MM.1S (cell line): ENCODE results near the gene FUOM.
"Not testable (repeated sequence)": the region's sequence is repeated elsewhere in the genome, so short reads cannot be mapped to it uniquely, and the experiment has no call there.

Experiments
- DNase-seq: peaks from one replicate; pipeline ENCODE4 v3.0.0-alpha.2; 2015
- H2AFZ ChIP-seq: fragments of 300-600 bp; sonication (generic); 2 replicates; pipeline ENCODE4 v1.6.0; 2016; ENCODE audit warnings: antibody characterized with exemption, low read length
- H3F3A ChIP-seq: fragments of 300-600 bp; sonication (generic); 2 replicates; pipeline ENCODE4 v1.6.1; 2016; ENCODE audit warnings: mild to moderate bottlenecking, antibody characterized with exemption, low read length, moderate library complexity, mixed read lengths; ENCODE audit not compliant: insufficient read depth
- H3K27ac ChIP-seq: fragments of 300-600 bp; sonication (generic); 2 replicates; pipeline ENCODE4 v1.5.1; 2016; ENCODE audit warnings: mild to moderate bottlenecking, low read length
- H3K27me3 ChIP-seq: fragments of 300-600 bp; sonication (generic); replicated peaks from 2 replicates; pipeline ENCODE4 v1.6.0; 2016; ENCODE audit warnings: low read length; ENCODE audit not compliant: insufficient read depth
- H3K36me3 ChIP-seq: fragments of 300-600 bp; sonication (generic); replicated peaks from 2 replicates; pipeline ENCODE4 v1.6.1; 2016; ENCODE audit warnings: mild to moderate bottlenecking, low read length, mixed read lengths; ENCODE audit not compliant: insufficient read depth
- H3K4me1 ChIP-seq: fragments of 300-600 bp; sonication (generic); 2 replicates; pipeline ENCODE4 v1.6.1; 2016; ENCODE audit warnings: low read length, mixed read lengths
- H3K4me2 ChIP-seq: fragments of 300-600 bp; sonication (generic); 2 replicates; pipeline ENCODE4 v1.6.0; 2016; ENCODE audit warnings: low read depth, low read length
- H3K4me3 ChIP-seq: fragments of 300-600 bp; sonication (generic); 2 replicates; pipeline ENCODE4 v1.5.1; 2016; ENCODE audit warnings: low read length, mixed read lengths
- H3K79me2 ChIP-seq: fragments of 300-600 bp; sonication (generic); 2 replicates; pipeline ENCODE4 v1.6.1; 2016; ENCODE audit warnings: mixed run types, low read length, mixed read lengths
- H3K9ac ChIP-seq: fragments of 300-600 bp; sonication (generic); 2 replicates; pipeline ENCODE4 v1.6.1; 2016; ENCODE audit warnings: low read length, mixed read lengths
- H3K9me2 ChIP-seq: fragments of 300-600 bp; sonication (generic); replicated peaks from 2 replicates; pipeline ENCODE4 v1.6.1; 2016; ENCODE audit warnings: mild to moderate bottlenecking, low read length, mixed read lengths; ENCODE audit not compliant: insufficient read depth
- H3K9me3 ChIP-seq: fragments of 300-600 bp; sonication (generic); replicated peaks from 2 replicates; pipeline ENCODE4 v1.6.1; 2016; ENCODE audit warnings: mild to moderate bottlenecking, low read length, mixed read lengths; ENCODE audit not compliant: insufficient read depth
- H4K20me1 ChIP-seq: fragments of 300-600 bp; sonication (generic); 2 replicates; pipeline ENCODE4 v1.6.1; 2016; ENCODE audit warnings: mild to moderate bottlenecking, low read length, moderate library complexity, mixed read lengths; ENCODE audit not compliant: insufficient read depth
- CTCF ChIP-seq: fragments of 300-600 bp; sonication (generic); IDR thresholded peaks from 2 replicates; pipeline ENCODE4 v1.5.1; 2016; ENCODE audit warnings: antibody characterized with exemption, low read length, mixed read lengths
- EZH2 ChIP-seq: fragments of 300-600 bp; sonication (generic); optimal IDR thresholded peaks from 2 replicates; pipeline ENCODE3; 2017; ENCODE audit warnings: low read depth, mild to moderate bottlenecking, antibody characterized with exemption, low read length, mixed read lengths
- EZH2phosphoT487 ChIP-seq: fragments of 300-600 bp; sonication (generic); IDR thresholded peaks from 2 replicates; pipeline ENCODE4 v1.6.1; 2018; ENCODE audit warnings: antibody characterized with exemption, low read length

FUOM gene

GRCh38 chr10:133324857-133325260 is 33.0 kb downstream of the FUOM start:
- no peaks in the 10 kb centered on the region for H3K9me2 ChIP-seq
- no peak for DNase-seq
- H3K27ac ChIP-seq, result no peak overlapping the region
- H2AFZ ChIP-seq, result 0 out of 2 replicates have a peak overlapping the region, but pooled peaks have one; percentile 35
- no peaks in the 10 kb centered on the region for H3K4me1 ChIP-seq
- no peak overlapping the region for H3K9ac ChIP-seq
- no peaks in the 10 kb centered on the region for H3K9me3 ChIP-seq
- H3K4me2 ChIP-seq, result peak overlapping the region; percentile 47; the same call in 1 of the 2 replicates
- TF ChIP-seq CTCF (no peak), EZH2 (no peak), EZH2phosphoT487 (no peak)
- H3K4me3 ChIP-seq, result 0 out of 2 replicates have a peak overlapping the region, but pooled peaks have one; percentile 9
- H3K36me3 ChIP-seq, result no peaks in the 10 kb centered on the region
- H3K79me2 ChIP-seq, result no peaks in the 10 kb centered on the region
- H3K27me3 ChIP-seq, result peaks cover 46% of the 10 kb centered on the region
- no peaks in the 10 kb centered on the region for H4K20me1 ChIP-seq
- H3F3A ChIP-seq, result no peaks in the 10 kb centered on the region

DNA sequence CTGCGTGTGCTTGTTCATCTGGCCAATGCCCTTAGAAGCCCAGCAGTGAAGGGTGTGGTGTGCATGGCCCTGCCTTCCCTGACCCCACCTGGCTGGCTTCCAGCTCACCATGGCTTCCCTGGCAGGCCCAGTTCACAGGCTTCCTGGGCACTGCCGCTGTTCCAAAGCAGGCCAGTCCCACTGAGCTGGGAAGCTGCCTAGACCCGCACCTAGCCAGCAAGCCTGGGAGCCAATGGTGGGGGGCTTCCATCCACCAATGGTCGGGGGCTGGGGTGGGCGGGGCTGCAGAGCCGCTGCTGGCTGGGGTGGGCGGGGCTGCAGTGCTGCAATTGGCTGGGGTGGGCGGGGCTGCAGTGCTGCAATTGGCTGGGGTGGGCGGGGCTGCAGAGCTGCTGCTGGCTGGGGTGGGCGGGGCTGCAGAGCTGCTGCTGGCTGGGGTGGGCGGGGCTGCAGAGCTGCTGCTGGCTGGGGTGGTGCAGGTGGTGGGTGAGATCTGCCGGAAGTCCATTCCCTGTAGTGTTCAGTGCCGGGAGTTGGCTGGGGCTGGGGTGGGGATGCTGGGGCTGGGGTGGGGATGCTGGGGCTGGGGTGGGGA is 33.5 kb downstream of the FUOM start:
- peaks cover 43% of the 10 kb centered on the region for H3K27me3 ChIP-seq
- no peaks in the 10 kb centered on the region for H3K4me1 ChIP-seq
- H3K9me2 ChIP-seq, result no peaks in the 10 kb centered on the region
- H4K20me1 ChIP-seq, result no peaks in the 10 kb centered on the region
- no peaks in the 10 kb centered on the region for H3K36me3 ChIP-seq
- H3K9ac ChIP-seq, result no peak overlapping the region
- H3K9me3 ChIP-seq, result no peaks in the 10 kb centered on the region
- no peak overlapping the region; the same call in 1 of the 2 replicates for H3K4me2 ChIP-seq
- DNase-seq, result peak; percentile 37
- H3K27ac ChIP-seq, result no peak overlapping the region
- no peaks in the 10 kb centered on the region for H3K79me2 ChIP-seq
- H2AFZ ChIP-seq, result no peak overlapping the region
- no peak overlapping the region for H3K4me3 ChIP-seq
- TF ChIP-seq EZH2phosphoT487, result no peak
- no peak for TF ChIP-seq EZH2
- TF ChIP-seq CTCF, result no peak
- H3F3A ChIP-seq, result no peaks in the 10 kb centered on the region

- not testable (repeated sequence) for H4K20me1 ChIP-seq
Measured at GRCh38 chr10:133322064-133322709, 35.6 kb downstream of the FUOM start.

DNA sequence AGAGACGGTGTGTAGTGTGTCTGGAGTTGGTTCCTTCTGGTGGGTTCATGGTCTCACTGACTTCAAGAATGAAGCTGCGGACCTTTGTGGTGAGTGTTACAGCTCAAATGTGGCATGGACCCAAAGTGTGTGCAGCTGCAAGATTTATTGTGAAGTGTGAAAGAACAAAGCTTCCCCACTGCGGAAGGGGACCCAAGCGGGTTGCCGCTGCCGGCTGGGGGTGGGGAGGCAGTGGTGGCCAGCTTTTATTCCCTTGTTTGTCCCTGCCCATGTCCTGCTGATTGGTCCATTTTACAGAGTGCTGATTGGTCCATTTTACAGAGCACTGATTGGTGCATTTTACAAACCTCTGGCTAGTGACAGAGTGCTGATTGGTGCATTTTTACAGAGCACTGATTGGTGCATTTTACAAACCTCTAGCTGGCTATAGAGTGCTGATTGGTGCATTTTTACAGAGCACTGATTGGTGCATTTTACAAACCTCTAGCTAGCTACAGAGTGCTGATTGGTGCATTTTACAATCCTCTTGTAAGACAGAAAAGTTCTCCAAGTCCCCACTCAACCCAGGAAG is 36.9 kb downstream of the FUOM start:
- not testable (repeated sequence) for H2AFZ ChIP-seq, DNase-seq, H3K79me2 ChIP-seq, H3K9me2 ChIP-seq, H3K27me3 ChIP-seq, H3F3A ChIP-seq, H3K4me2 ChIP-seq, H3K4me3 ChIP-seq, H3K9me3 ChIP-seq, H3K4me1 ChIP-seq, H3K9ac ChIP-seq, H3K36me3 ChIP-seq, H4K20me1 ChIP-seq, H3K27ac ChIP-seq

More at GRCh38 chr10:133322064-133322709, 35.6 kb downstream of the FUOM start:
- DNase-seq, H3K4me1 ChIP-seq, H3F3A ChIP-seq, H2AFZ ChIP-seq, H3K36me3 ChIP-seq, H3K9ac ChIP-seq, H3K4me2 ChIP-seq, H3K9me3 ChIP-seq, H3K79me2 ChIP-seq, H3K4me3 ChIP-seq, H3K9me2 ChIP-seq, H3K27ac ChIP-seq: not testable (repeated sequence)
- peaks cover 22% of the 10 kb centered on the region for H3K27me3 ChIP-seq
